Nephron progenitor cell (in vitro differentiated cells): ENCODE results near the gene KLHL15.
A peak's percentile ranks its signal among the peaks of the same experiment; 100 is the strongest.
"Not testable (repeated sequence)": the region's sequence is repeated elsewhere in the genome, so short reads cannot be mapped to it uniquely, and the experiment has no call there.

Source experiments
- DNase-seq: peaks from one replicate; pipeline ENCODE4 v3.0.0; 2021
- H3K27ac Mint-ChIP-seq: 2 replicates; pipeline ENCODE4 v1.8.0; 2021; ENCODE audit warnings: mild to moderate bottlenecking, moderate library complexity, mixed read lengths
- H3K27me3 Mint-ChIP-seq: 2 replicates; pipeline ENCODE4 v1.8.0; 2021; ENCODE audit warnings: mild to moderate bottlenecking, low read depth, mixed read lengths; ENCODE audit not compliant: poor library complexity
- H3K36me3 Mint-ChIP-seq: 2 replicates; pipeline ENCODE4 v1.8.0; 2021; ENCODE audit warnings: low read depth, mixed read lengths
- H3K4me1 Mint-ChIP-seq: 2 replicates; pipeline ENCODE4 v1.8.0; 2021; ENCODE audit warnings: mixed read lengths
- H3K4me3 Mint-ChIP-seq: 2 replicates; pipeline ENCODE4 v1.8.0; 2021; ENCODE audit warnings: mild to moderate bottlenecking, moderate library complexity, mixed read lengths
- H3K9me3 Mint-ChIP-seq: 2 replicates; pipeline ENCODE4 v1.8.0; 2021; ENCODE audit warnings: mild to moderate bottlenecking, moderate library complexity, mixed read lengths
- TF ChIP-seq, protein P1 (sequence below): fragments of 200-600 bp; sonication (generic); IDR thresholded peaks from 2 replicates; pipeline ENCODE4 v1.5.0; 2021; ENCODE audit warnings: antibody characterized with exemption

Gene KLHL15

DNA sequence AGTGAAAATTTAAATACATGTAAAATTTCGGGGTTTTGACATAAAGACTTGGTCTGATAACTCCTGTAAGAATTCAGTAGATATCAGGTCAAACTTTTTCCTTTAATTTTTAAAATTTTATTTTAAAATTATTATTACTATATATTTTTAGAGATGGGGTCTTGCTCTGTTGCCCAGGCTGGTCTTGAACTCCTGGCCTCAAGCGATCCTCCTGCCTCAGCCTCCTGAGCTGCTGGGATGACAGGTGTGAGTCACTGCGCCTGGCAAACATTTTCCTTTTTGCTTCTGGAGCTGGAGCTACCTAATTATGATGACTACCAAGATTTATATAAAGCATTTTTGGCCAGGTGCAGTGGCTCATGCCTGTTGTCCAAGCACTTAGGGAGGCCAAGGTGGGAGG lies 37.3 kb downstream of the KLHL15 start:
- Mint-ChIP-seq H3K4me3 (no peak overlapping the region), H3K9me3 (no peaks in the 10 kb centered on the region), H3K27ac (peak overlapping the region; percentile 23), H3K4me1 (no peaks in the 10 kb centered on the region), H3K27me3 (no peaks in the 10 kb centered on the region), H3K36me3 (peaks cover 75% of the 10 kb centered on the region)
- TF ChIP-seq, protein P1, sequence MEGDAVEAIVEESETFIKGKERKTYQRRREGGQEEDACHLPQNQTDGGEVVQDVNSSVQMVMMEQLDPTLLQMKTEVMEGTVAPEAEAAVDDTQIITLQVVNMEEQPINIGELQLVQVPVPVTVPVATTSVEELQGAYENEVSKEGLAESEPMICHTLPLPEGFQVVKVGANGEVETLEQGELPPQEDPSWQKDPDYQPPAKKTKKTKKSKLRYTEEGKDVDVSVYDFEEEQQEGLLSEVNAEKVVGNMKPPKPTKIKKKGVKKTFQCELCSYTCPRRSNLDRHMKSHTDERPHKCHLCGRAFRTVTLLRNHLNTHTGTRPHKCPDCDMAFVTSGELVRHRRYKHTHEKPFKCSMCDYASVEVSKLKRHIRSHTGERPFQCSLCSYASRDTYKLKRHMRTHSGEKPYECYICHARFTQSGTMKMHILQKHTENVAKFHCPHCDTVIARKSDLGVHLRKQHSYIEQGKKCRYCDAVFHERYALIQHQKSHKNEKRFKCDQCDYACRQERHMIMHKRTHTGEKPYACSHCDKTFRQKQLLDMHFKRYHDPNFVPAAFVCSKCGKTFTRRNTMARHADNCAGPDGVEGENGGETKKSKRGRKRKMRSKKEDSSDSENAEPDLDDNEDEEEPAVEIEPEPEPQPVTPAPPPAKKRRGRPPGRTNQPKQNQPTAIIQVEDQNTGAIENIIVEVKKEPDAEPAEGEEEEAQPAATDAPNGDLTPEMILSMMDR: no peak
- DNase-seq: no peak

DNA sequence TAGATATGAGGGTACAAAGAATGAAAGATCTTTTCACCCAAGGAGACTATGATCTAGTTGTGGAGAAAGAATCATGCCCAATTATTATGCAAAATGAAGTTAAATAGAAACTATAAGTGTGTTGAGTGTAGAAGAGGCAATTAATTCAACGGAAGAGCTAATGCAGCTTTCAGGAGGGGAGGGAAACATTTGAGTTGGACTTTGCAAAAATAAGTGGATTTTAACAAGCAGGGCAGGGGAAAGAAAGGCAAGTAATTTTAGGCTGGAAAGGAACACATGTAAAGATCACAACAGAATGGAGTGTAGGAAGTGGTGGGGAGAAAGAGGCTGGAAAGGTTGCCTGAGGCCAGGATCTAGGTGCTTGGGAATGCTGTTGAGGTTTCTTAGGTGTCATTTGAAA lies 44.1 kb downstream of the KLHL15 start:
- DNase-seq: no peak
- H3K27me3 Mint-ChIP-seq: no peaks in the 10 kb centered on the region
- TF ChIP-seq, protein P1: no peak
- no peak overlapping the region for H3K27ac Mint-ChIP-seq
- peaks cover 40% of the 10 kb centered on the region for H3K36me3 Mint-ChIP-seq
- no peak overlapping the region for H3K4me3 Mint-ChIP-seq
- H3K9me3 Mint-ChIP-seq: no peaks in the 10 kb centered on the region
- H3K4me1 Mint-ChIP-seq: peaks cover 31% of the 10 kb centered on the region

DNA sequence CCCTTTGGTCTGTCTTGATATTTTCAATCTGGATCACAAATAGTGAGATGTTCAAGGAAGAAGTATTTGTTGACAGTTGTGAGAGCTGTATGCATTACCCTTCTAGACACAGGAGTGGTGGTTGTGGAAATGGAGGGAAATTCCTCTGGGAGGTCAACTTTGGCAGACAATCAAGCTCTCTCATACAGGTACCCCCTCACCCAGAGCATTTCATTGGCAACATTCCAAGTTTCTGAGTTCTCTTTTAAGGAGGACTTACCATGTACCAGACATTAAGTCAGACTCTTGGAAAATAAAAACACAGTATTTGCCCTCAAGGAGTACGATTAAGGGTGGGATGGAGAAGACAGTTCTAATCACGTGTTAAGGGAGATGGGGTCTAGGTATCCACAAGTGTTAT lies 45.3 kb downstream of the KLHL15 start:
- H3K27ac Mint-ChIP-seq: peak overlapping the region; percentile 43

DNA sequence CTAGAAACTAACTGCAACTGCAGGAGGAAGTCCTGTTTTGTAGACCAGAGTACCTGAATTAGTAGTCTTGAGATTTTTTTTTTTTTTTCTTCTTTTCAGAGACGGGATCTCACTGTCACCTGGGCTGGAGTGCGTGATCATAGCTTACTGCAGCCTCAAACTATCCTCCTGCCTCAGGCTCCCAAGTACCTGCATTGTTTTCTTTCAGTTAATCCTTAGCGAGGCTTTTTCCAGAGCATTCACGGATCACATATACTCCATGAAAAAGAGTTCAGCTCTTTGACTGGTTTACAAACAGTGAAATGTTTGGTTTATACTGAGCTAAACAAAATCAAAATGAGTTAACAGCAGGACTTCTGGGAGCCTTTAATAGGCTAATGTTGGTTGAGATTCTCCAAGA lies 45.8 kb downstream of the KLHL15 start:
- H3K27ac Mint-ChIP-seq: peak overlapping the region; percentile 43

More for the DNA sequence above, 45.3 kb downstream of the KLHL15 start:
- Mint-ChIP-seq H3K4me3 (no peak overlapping the region), H3K4me1 (peaks cover 35% of the 10 kb centered on the region), H3K36me3 (peaks cover 34% of the 10 kb centered on the region), H3K27me3 (no peaks in the 10 kb centered on the region), H3K9me3 (no peaks in the 10 kb centered on the region)
- TF ChIP-seq, protein P1: no peak
- DNase-seq: no peak

DNA sequence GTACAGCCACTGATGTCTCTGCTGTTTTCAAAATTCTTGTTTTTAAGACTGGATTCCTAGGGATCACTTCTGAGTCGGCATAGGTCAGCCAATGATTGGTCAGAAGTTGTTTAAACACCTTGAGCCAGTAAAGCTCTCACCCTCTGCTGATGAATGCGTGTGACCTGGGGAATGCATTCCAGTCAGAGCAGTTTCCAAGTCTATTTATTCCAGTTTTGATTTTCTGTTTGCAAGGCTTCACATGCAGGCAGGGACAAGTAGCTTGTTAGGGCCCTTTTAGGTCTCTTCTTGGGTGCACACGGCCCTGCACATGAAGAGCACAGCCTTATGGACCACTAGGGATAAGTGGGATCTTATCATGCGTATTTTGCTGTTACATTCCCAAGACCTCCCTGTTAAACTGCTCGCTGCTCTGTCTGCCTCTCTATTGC lies 47.0 kb downstream of the KLHL15 start:
- no peak for DNase-seq
- TF ChIP-seq, protein P1: no peak
- no peaks in the 10 kb centered on the region for H3K27me3 Mint-ChIP-seq
- no peaks in the 10 kb centered on the region for H3K9me3 Mint-ChIP-seq
- peak overlapping the region; percentile 93 for H3K27ac Mint-ChIP-seq
- peaks cover 35% of the 10 kb centered on the region for H3K4me1 Mint-ChIP-seq
- no peak overlapping the region for H3K4me3 Mint-ChIP-seq
- peaks cover 26% of the 10 kb centered on the region for H3K36me3 Mint-ChIP-seq

More for the DNA sequence above, 45.8 kb downstream of the KLHL15 start:
- Mint-ChIP-seq H3K36me3 (peaks cover 29% of the 10 kb centered on the region), H3K4me1 (peaks cover 35% of the 10 kb centered on the region), H3K27me3 (no peaks in the 10 kb centered on the region), H3K9me3 (no peaks in the 10 kb centered on the region), H3K4me3 (no peak overlapping the region)
- DNase-seq: no peak
- TF ChIP-seq, protein P1: no peak

DNA sequence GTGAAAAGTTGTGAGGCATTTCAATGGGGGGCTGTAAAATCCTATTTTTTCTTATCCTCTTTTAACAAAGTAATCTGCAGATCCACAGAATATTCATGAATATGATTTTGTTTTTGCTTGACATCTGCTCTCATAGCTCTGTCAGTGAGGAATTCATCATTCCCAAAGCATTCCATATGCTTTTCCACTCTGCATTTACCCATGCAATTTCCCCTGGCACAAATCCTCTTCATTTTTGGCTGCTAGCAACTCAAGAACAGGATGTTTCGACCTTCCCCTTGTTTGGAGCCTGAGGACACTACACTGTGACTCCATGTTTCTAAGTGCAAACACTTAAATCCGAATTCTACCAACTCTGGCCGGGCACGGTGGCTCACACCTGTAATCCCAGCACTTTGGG lies 48.5 kb downstream of the KLHL15 start:
- DNase-seq: no peak

DNA sequence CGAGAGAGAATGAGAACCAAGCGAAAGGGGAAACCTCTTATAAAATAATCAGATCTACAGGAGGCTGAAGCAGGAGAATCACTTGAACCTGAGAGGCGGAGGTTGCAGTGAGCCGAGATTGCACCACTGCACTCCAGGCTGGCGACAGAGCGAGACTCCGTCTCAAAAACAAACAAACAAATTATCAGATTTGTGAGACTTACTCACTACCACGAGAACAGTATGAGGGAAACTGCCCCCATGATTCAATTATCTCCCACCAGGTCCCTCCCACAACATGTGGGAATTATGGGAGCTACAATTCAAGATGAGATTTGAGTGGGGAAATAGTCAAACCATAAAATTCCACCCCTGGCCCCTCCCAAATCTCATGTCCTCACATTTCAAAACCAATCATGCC lies 61.4 kb downstream of the KLHL15 start:
- H3K4me1 Mint-ChIP-seq: peaks cover 19% of the 10 kb centered on the region
- H3K27me3 Mint-ChIP-seq, H3K4me3 Mint-ChIP-seq: not testable (repeated sequence)

More for the DNA sequence above, 48.5 kb downstream of the KLHL15 start:
- H3K36me3 Mint-ChIP-seq: peaks cover 21% of the 10 kb centered on the region
- TF ChIP-seq, protein P1: no peak
- H3K4me1 Mint-ChIP-seq: peaks cover 35% of the 10 kb centered on the region
- no peak overlapping the region for H3K4me3 Mint-ChIP-seq
- no peaks in the 10 kb centered on the region for H3K27me3 Mint-ChIP-seq
- H3K27ac Mint-ChIP-seq: peak overlapping the region; percentile 36
- H3K9me3 Mint-ChIP-seq: no peaks in the 10 kb centered on the region

More for the DNA sequence above, 61.4 kb downstream of the KLHL15 start:
- not testable (repeated sequence) for DNase-seq, H3K36me3 Mint-ChIP-seq, H3K27ac Mint-ChIP-seq
- peaks cover 32% of the 10 kb centered on the region for H3K9me3 Mint-ChIP-seq
